ENCODE measurements around the gene CLIP2. TPM values are rescaled to one million over a fixed set of nuclear protein-coding genes. Genes with fewer than 3 reads are reported as not detected.
"Not testable (repeated sequence)": the region's sequence is repeated elsewhere in the genome, so short reads cannot be mapped to it uniquely, and the experiment has no call there.

The CLIP2 gene
- total RNA-seq, 1 experiment from 2014 or later = 6.9 TPM

DNA sequence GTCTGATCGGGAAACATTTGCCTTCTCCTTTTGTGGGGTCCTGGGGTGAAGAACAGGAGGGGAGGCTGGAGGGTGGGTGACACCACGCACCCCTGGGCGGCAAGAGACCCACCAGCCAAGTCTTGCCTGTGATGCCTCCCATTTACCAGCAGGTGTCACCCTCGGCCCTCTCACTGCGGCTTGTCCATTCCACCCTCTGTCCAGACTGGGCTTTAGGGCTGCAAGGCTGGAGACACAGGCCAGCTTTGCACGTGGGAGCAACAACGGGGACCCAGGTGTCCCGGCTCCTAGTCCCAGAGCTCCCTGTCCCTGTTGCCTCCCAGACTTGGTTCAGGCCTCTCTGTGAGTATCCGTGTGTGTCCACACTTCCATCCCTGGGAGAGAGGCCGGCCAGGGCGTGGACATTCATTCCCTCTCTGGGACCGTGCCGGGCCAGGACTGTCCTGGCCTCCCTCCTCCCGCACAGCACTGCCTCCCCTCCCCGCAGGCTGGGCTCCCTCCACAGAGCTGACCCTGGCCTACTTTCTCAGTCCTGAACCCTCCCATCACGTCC is 128.3 kb downstream of the CLIP2 start:
- H3K27me3 ChIP-seq = no peaks in the 10 kb centered on the region
- H3K4me3 ChIP-seq = no peak overlapping the region
- no peaks in the 10 kb centered on the region for H3K36me3 ChIP-seq
- peak; percentile 17 for DNase-seq
- no peaks in the 10 kb centered on the region for H3K9me3 ChIP-seq

DNA sequence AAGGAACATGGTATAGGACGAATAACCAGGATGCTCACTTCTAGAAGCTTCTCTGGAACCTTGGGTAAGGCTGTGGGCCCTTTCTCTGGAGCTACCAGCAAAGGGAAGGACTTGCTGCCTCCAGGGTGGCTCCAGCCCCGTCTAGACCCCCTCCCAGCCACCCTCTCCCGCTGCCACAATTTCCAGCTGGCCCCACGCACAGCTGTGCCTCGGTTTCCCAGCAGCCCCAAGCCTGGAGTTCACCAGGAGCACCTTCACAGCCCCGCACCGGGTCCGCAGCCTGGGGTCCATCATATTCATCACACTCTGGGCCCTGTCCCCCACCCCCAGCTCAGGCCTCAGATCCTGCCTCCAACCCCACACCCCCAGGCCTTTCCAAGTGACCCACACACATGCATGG is 128.9 kb downstream of the CLIP2 start:
- no peaks in the 10 kb centered on the region for H3K27me3 ChIP-seq
- DNase-seq = no peak
- no peak overlapping the region for H3K4me3 ChIP-seq
- no peaks in the 10 kb centered on the region for H3K9me3 ChIP-seq
- no peaks in the 10 kb centered on the region for H3K36me3 ChIP-seq

- Histone ChIP-seq H3K9me3 (no peaks in the 10 kb centered on the region), H3K4me3 (no peak overlapping the region), H3K36me3 (no peaks in the 10 kb centered on the region), H3K27me3 (no peaks in the 10 kb centered on the region)
- DNase-seq = no peak
Observed at GRCh38 chr7:74418538-74418937, 129.3 kb downstream of the CLIP2 start.

DNA sequence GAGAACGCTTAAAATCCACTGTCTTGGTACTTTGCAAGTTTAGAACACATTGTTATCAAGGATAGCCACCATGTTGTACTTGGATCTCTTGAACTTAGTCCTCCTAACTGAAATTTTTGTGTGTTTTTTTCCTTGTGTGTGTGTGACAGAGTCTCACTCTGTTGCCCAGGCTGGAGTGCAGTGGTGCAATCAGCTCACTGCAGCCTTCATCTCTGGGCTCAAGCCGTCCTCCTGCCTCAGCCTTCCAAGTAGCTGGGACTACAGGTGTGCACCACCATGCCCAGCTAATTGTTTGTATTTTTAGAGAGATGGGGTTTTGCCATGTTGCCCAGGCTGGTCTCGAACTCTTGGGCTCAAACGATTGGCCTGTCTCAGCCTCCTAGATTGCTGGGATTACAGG is 130.0 kb downstream of the CLIP2 start:
- not testable (repeated sequence) for H3K27me3 ChIP-seq, H3K4me3 ChIP-seq, H3K36me3 ChIP-seq, H3K9me3 ChIP-seq, DNase-seq

DNA sequence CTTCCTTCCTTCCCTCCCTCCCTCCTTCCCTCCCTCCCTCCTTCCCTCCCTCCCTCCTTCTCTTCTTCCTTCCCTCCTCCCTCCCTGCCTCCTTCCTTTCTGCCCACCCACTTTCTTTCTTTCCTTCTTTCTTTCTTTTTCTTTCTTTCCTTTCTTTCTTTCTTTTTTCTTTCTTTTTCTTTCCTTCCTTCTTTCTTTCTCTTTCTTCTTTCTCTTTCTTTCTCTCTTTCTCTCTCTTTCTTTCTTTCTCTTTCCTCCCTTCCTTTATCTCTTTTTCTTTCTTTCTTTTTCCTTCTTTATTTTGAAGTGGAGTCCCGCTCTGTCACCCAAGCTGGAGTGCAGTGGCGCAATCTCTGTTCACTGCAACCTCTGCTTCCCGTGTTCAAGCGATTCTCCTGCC is 130.8 kb downstream of the CLIP2 start:
- Histone ChIP-seq H3K36me3 (no peaks in the 10 kb centered on the region), H3K27me3 (no peaks in the 10 kb centered on the region), H3K9me3 (no peaks in the 10 kb centered on the region), H3K4me3 (no peak overlapping the region)
- DNase-seq = no peak

GRCh38 chr7:74424291-74424880 is 135.2 kb downstream of the CLIP2 start:
- no peaks in the 10 kb centered on the region for H3K9me3 ChIP-seq
- H3K4me3 ChIP-seq = no peak overlapping the region
- DNase-seq = no peak
- no peaks in the 10 kb centered on the region for H3K36me3 ChIP-seq
- H3K27me3 ChIP-seq = no peaks in the 10 kb centered on the region

GRCh38 chr7:74428023-74428422 is 138.8 kb downstream of the CLIP2 start:
- Histone ChIP-seq H3K27me3 (no peaks in the 10 kb centered on the region), H3K9me3 (no peaks in the 10 kb centered on the region), H3K4me3 (no peak overlapping the region), H3K36me3 (no peaks in the 10 kb centered on the region)
- no peak for DNase-seq

- Histone ChIP-seq H3K9me3 (no peaks in the 10 kb centered on the region), H3K4me3 (no peak overlapping the region), H3K27me3 (no peaks in the 10 kb centered on the region), H3K36me3 (no peaks in the 10 kb centered on the region)
- DNase-seq = no peak
Observed at GRCh38 chr7:74429153-74429747, 140.0 kb downstream of the CLIP2 start.

DNA sequence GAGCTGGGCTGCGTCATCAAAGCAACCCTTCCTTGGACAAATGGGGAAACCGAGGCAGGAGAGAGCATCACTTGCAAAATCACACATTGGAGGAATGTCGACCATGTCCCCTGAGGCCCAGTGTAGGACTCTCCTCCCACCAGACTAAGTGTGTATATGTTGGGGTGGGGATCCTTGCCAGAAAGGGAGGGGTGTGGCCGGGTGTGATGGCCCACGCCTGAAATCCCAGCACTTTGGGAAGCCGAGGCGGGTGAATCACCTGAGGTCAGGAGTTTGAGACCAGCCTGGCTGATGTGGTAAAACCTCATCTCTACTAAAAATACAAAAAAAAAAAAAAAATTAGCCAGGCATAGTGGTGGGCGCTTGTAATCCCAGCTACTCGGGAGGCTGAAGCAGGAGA is 141.2 kb downstream of the CLIP2 start:
- H3K36me3 ChIP-seq, H3K9me3 ChIP-seq, H3K27me3 ChIP-seq, DNase-seq, H3K4me3 ChIP-seq: not testable (repeated sequence)

- no peak for DNase-seq
Observed at GRCh38 chr7:74430961-74431466, 141.8 kb downstream of the CLIP2 start.

GRCh38 chr7:74437291-74437571 is 148.0 kb downstream of the CLIP2 start:
- H3K9me3 ChIP-seq, H3K27me3 ChIP-seq, H3K36me3 ChIP-seq, DNase-seq, H3K4me3 ChIP-seq: not testable (repeated sequence)

More at GRCh38 chr7:74430961-74431466, 141.8 kb downstream of the CLIP2 start:
- H3K27me3 ChIP-seq = no peaks in the 10 kb centered on the region
- no peaks in the 10 kb centered on the region for H3K9me3 ChIP-seq
- no peak overlapping the region for H3K4me3 ChIP-seq
- no peaks in the 10 kb centered on the region for H3K36me3 ChIP-seq

DNA sequence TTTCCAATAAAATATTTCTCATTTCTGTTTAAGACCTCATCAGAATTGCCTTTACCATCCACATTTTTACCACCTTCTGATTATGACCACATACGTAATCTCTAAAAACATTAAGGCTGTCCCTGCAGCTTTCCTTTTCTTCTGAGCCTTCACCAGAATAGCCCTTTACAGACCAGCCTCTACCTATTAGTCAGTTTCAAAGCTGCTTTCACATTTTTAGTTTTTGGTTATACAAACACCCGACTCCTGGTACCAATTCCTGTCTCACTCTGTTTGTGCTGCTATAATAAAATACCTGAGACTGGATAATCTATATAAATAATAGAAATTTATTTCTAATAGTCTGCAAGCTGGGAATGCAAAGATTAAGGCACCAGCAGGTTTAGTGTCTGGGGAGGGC is 149.1 kb downstream of the CLIP2 start:
- H3K27me3 ChIP-seq = no peaks in the 10 kb centered on the region
- no peak overlapping the region for H3K4me3 ChIP-seq
- no peak for DNase-seq
- H3K36me3 ChIP-seq = no peaks in the 10 kb centered on the region
- H3K9me3 ChIP-seq = peaks cover 3% of the 10 kb centered on the region; the same call in 1 of the 2 replicates

DNA sequence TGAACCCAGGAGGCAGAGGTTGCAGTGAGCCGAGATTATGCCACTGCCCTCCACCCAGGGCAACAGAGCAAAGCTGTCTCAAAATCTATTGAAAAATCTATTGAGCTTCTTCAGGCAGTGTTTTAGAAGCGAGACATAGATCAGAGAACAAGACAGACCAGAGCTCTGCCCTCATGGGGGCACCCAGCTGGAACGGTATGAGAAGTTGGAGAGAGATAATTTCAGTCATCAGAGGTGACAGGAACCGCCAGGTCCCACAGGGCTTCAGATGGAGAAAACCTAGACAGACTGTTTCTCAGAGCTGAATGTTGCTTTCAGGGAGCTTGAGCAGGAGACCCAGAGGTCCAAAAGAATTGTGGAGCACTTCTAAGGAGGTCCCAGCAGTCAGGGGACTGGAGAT is 150.3 kb downstream of the CLIP2 start:
- DNase-seq = no peak
- Histone ChIP-seq H3K36me3 (no peaks in the 10 kb centered on the region), H3K4me3 (no peak overlapping the region), H3K9me3 (peaks cover 3% of the 10 kb centered on the region; the same call in 1 of the 2 replicates), H3K27me3 (no peaks in the 10 kb centered on the region)

- H3K4me3 ChIP-seq, DNase-seq, H3K36me3 ChIP-seq, H3K9me3 ChIP-seq, H3K27me3 ChIP-seq: not testable (repeated sequence)
Observed at GRCh38 chr7:74440143-74440542, 150.9 kb downstream of the CLIP2 start.

- Histone ChIP-seq H3K9me3 (peaks cover 3% of the 10 kb centered on the region; the same call in 1 of the 2 replicates), H3K4me3 (no peak overlapping the region), H3K36me3 (no peaks in the 10 kb centered on the region), H3K27me3 (no peaks in the 10 kb centered on the region)
- DNase-seq = no peak
Observed at GRCh38 chr7:74441801-74442200, 152.6 kb downstream of the CLIP2 start.

DNA sequence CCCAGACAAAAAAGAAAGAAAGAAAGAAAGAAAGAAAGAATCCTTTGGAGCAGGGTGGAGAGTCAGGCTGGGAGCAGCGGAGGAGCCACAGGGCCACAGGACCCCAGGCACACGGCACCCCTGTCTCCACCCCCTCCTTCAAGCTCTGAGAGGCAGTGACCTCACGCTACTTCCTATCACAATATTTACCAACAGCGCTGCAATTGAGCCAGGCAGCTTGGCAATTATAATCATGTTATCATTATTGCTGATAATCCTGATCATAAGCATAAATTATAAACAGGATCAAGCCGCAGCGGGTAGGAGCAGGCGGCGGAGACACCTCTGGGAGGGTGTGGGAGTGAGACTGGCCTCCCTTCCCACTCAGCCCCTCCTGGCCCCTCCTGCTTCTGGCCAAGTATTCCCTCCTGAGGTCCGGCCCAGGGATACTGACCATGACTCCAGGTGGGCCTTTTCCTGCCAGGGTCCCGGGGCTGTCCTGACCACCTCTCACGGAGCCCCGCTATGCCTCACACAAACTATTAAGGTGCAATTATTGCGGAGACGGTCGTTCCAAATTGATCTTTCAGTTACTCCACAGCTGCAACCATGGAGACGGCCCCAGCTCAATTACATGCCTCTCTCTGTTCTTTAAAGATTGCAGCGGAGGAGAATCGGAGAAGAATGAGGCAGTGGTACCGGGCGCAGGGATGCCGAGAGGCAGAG is 154.5 kb downstream of the CLIP2 start:
- H3K4me3 ChIP-seq = no peak overlapping the region
- H3K27me3 ChIP-seq = no peaks in the 10 kb centered on the region
- no peaks in the 10 kb centered on the region for H3K36me3 ChIP-seq
- no peak for DNase-seq
- H3K9me3 ChIP-seq = no peaks in the 10 kb centered on the region

DNA sequence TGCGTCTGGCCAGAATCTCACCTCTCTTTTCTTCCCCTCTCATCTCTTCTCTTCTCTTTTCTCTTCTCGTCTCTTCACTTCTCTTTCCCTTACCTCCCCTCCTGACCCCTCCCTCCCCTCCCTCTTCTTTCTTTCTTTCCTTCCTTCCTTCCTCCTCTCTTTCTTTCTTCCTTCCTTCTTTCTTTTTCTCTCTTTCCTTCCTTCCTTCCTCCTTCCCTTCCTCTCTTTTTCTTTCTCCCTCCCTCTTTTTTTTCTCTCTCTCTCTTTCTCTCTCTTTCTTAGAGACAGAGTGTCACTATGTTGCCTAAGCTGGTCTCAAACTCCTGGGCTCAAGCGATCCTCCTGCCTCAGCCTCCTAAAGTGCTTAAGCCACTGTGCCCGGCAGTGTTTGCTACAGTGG is 159.9 kb downstream of the CLIP2 start:
- Histone ChIP-seq H3K36me3 (no peaks in the 10 kb centered on the region), H3K27me3 (no peaks in the 10 kb centered on the region), H3K4me3 (no peak overlapping the region), H3K9me3 (no peaks in the 10 kb centered on the region)
- no peak for DNase-seq
